ENCODE results near the gene PDE10A.

GRCh38 chr6:165634101-165634880, 28.8 kb downstream of the PDE10A start:
- TF ChIP-seq GATA2 (IDR thresholded peaks at IDR 0.05; ENCODE audit: low read depth, low read length) (no peak), GATA3 (IDR thresholded peaks at IDR 0.05; ENCODE audit: low read depth, low read length) (no peak)

Measured in SH-SY5Y (cell line).